Mammary epithelial cell (primary cell): ENCODE measurements around the gene CENPO.

Experiments used
- CTCF ChIP-seq, 2 donors: IDR thresholded peaks in 1 of 2; conservative IDR thresholded peaks in 1 of 2; 2 replicates each; pipeline ENCODE4 v1.5.1; 2011 to 2012; ENCODE audit warnings: inconsistent platforms in 2 of 2, low read length in 2 of 2, mild to moderate bottlenecking in 2 of 2, control low read depth in 1 of 2, low read depth in 1 of 2; ENCODE audit not compliant: insufficient read depth in 1 of 2; ENCODE audit errors: extremely low read depth in 1 of 2
- EZH2 ChIP-seq: IDR thresholded peaks from 2 replicates; pipeline ENCODE4 v1.6.1; 2012; ENCODE audit warnings: low read length, inconsistent platforms, borderline replicate concordance

- no peak for TF ChIP-seq CTCF (conservative IDR thresholded peaks at IDR 0.05 in 1 of 2, IDR thresholded peaks at IDR 0.05 in 1 of 2; ENCODE audit: extremely low read depth in 1 of 2, insufficient read depth in 1 of 2, low read depth in 1 of 2, low read length in 2 of 2)
- TF ChIP-seq EZH2, result no peak
Observed at GRCh38 chr2:24768013-24768412, 25.2 kb upstream of the CENPO start.
